ENCODE measurements around the gene HDAC7.
A peak's percentile ranks its signal among the peaks of the same experiment; 100 is the strongest.

HDAC7 gene

GRCh38 chr12:47791874-47792273, 27.8 kb downstream of the HDAC7 start:
- ATAC-seq (no peak), DNase-seq (no peak)

GRCh38 chr12:47791351-47791746, 28.4 kb downstream of the HDAC7 start:
- no peak for DNase-seq
- ATAC-seq, result no peak

- no peak for ATAC-seq
- DNase-seq, result no peak
Measured at GRCh38 chr12:47790676-47791350, 28.9 kb downstream of the HDAC7 start.

GRCh38 chr12:47789712-47790489, 29.8 kb downstream of the HDAC7 start:
- ATAC-seq, result no peak

GRCh38 chr12:47789141-47789540, 30.6 kb downstream of the HDAC7 start:
- no peak for ATAC-seq
- no peak for DNase-seq

More at GRCh38 chr12:47789712-47790489, 29.8 kb downstream of the HDAC7 start:
- DNase-seq, result no peak

- DNase-seq (no peak), ATAC-seq (no peak)
Measured at GRCh38 chr12:47787596-47788319, 31.9 kb downstream of the HDAC7 start.

GRCh38 chr12:47786662-47787280, 32.9 kb downstream of the HDAC7 start:
- DNase-seq (no peak), ATAC-seq (no peak)

- ATAC-seq (peak; percentile 63), DNase-seq (no peak)
Measured at GRCh38 chr12:47785887-47786661, 33.6 kb downstream of the HDAC7 start.

- DNase-seq, result no peak
- no peak for ATAC-seq
Measured at GRCh38 chr12:47785036-47785886, 34.4 kb downstream of the HDAC7 start.

GRCh38 chr12:47783821-47784819, 35.6 kb downstream of the HDAC7 start:
- no peak for ATAC-seq

GRCh38 chr12:47783024-47783755, 36.5 kb downstream of the HDAC7 start:
- DNase-seq (no peak), ATAC-seq (no peak)

More at GRCh38 chr12:47783821-47784819, 35.6 kb downstream of the HDAC7 start:
- DNase-seq, result no peak

GRCh38 chr12:47782372-47782770, 37.3 kb downstream of the HDAC7 start:
- DNase-seq (no peak), ATAC-seq (no peak)

GRCh38 chr12:47781479-47782371, 38.0 kb downstream of the HDAC7 start:
- ATAC-seq (no peak), DNase-seq (no peak)

GRCh38 chr12:47779943-47780504, 39.7 kb downstream of the HDAC7 start:
- ATAC-seq (no peak), DNase-seq (no peak)

- DNase-seq (peak; percentile 95), ATAC-seq (peak; percentile 87)
Measured at GRCh38 chr12:47779301-47779942, 40.3 kb downstream of the HDAC7 start.

GRCh38 chr12:47778881-47779280, 40.8 kb downstream of the HDAC7 start:
- DNase-seq, result no peak
- no peak for ATAC-seq

Data from stimulated activated naive CD8-positive, alpha-beta T cell treated with anti-CD3 and anti-CD28 coated beads, Interleukin-15, Interleukin-2, amounts not matched to agents 100 U/mL and 50 U/mL, for 24 hours (primary cell).